BE2C (cell line): ENCODE measurements around the gene TRDN.

Source experiments
- DNase-seq: peaks from one replicate; pipeline ENCODE4 v3.0.0-alpha.2; 2020
- H3K27me3 ChIP-seq: fragments of 250-450 bp; sonication (Bioruptor Pico); 2 replicates; pipeline ENCODE4 v1.5.1; 2020; ENCODE audit warnings: mild to moderate bottlenecking
- H3K36me3 ChIP-seq: fragments of 250-450 bp; sonication (Bioruptor Pico); 2 replicates; pipeline ENCODE4 v1.5.1; 2020; ENCODE audit warnings: mild to moderate bottlenecking
- H3K4me1 ChIP-seq: fragments of 250-450 bp; sonication (Bioruptor Pico); 2 replicates; pipeline ENCODE4 v1.5.1; 2020
- H3K4me3 ChIP-seq: 2 replicates; pipeline ENCODE4 v1.5.1; 2011; ENCODE audit warnings: low read depth, low read length
- H3K9me3 ChIP-seq: fragments of 250-450 bp; sonication (Bioruptor Pico); 2 replicates; pipeline ENCODE4 v1.5.1; 2020
- CTCF ChIP-seq: IDR thresholded peaks from 2 replicates; pipeline ENCODE4 v1.5.1; 2012; ENCODE audit warnings: mild to moderate bottlenecking, low read depth, low read length

Gene TRDN

GRCh38 chr6:123636282-123636681 lies 468 bp downstream of the TRDN start:
- H3K36me3 ChIP-seq: no peaks in the 10 kb centered on the region
- TF ChIP-seq CTCF: no peak
- no peak overlapping the region for H3K4me3 ChIP-seq
- H3K4me1 ChIP-seq: no peaks in the 10 kb centered on the region
- no peaks in the 10 kb centered on the region for H3K9me3 ChIP-seq
- no peak for DNase-seq
- no peaks in the 10 kb centered on the region for H3K27me3 ChIP-seq

GRCh38 chr6:123635567-123635966 lies 1.2 kb downstream of the TRDN start:
- H3K4me1 ChIP-seq: no peaks in the 10 kb centered on the region
- DNase-seq: no peak
- no peaks in the 10 kb centered on the region for H3K27me3 ChIP-seq
- TF ChIP-seq CTCF: no peak
- no peaks in the 10 kb centered on the region for H3K9me3 ChIP-seq
- H3K4me3 ChIP-seq: no peak overlapping the region
- H3K36me3 ChIP-seq: no peaks in the 10 kb centered on the region

GRCh38 chr6:123635144-123635543 lies 1.6 kb downstream of the TRDN start:
- Histone ChIP-seq H3K4me1 (no peaks in the 10 kb centered on the region), H3K27me3 (no peaks in the 10 kb centered on the region), H3K9me3 (no peaks in the 10 kb centered on the region), H3K36me3 (no peaks in the 10 kb centered on the region), H3K4me3 (no peak overlapping the region)
- DNase-seq: no peak
- no peak for TF ChIP-seq CTCF

GRCh38 chr6:123632641-123633040 lies 4.1 kb downstream of the TRDN start:
- Histone ChIP-seq H3K27me3 (no peaks in the 10 kb centered on the region), H3K9me3 (no peaks in the 10 kb centered on the region), H3K4me1 (no peaks in the 10 kb centered on the region), H3K36me3 (no peaks in the 10 kb centered on the region), H3K4me3 (no peak overlapping the region)
- DNase-seq: no peak
- no peak for TF ChIP-seq CTCF

GRCh38 chr6:123629258-123629941 lies 7.3 kb downstream of the TRDN start:
- no peaks in the 10 kb centered on the region for H3K9me3 ChIP-seq
- no peaks in the 10 kb centered on the region for H3K27me3 ChIP-seq
- TF ChIP-seq CTCF: no peak
- no peak for DNase-seq
- H3K36me3 ChIP-seq: no peaks in the 10 kb centered on the region
- no peak overlapping the region for H3K4me3 ChIP-seq
- no peaks in the 10 kb centered on the region for H3K4me1 ChIP-seq

GRCh38 chr6:123625696-123626095 lies 11.1 kb downstream of the TRDN start:
- Histone ChIP-seq H3K27me3 (no peaks in the 10 kb centered on the region), H3K4me3 (no peak overlapping the region), H3K9me3 (no peaks in the 10 kb centered on the region), H3K4me1 (no peaks in the 10 kb centered on the region), H3K36me3 (no peaks in the 10 kb centered on the region)
- no peak for TF ChIP-seq CTCF
- DNase-seq: no peak
